HepG2 (cell line): ENCODE measurements around the gene ACP5. TPM values are rescaled to one million over a fixed set of nuclear protein-coding genes. Genes with fewer than 3 reads are reported as not detected.
A peak's percentile ranks its signal among the peaks of the same experiment; 100 is the strongest.

Experiments
- ATAC-seq: fragments of 200-7000 bp; cut with Tn5 transposase; 3 replicates; pipeline ENCODE4 v1.9.1; 2020; ENCODE audit warnings: mild to moderate bottlenecking, moderate library complexity
- BruUV-seq: library from RNA; stranded (reverse); fragments of 400-500 nt; replicated peaks from 2 replicates; lab custom pipeline; 2021; lab: Mats Ljungman, UMichigan
- CTCF ChIA-PET: fragments of 300-600 bp; formaldehyde crosslinking; extraction: SDS; loops from one replicate; lab custom pipeline; 2021; ENCODE audit warnings: low total read pairs, inconsistent platforms, low intra/inter-chr PET ratio; lab: Yijun Ruan, JAX
- POLR2A ChIA-PET: fragments of 350-600 bp; sonication (Branson Sonifier 250); formaldehyde crosslinking; loops from one replicate; lab custom pipeline; 2020; ENCODE audit warnings: antibody characterized with exemption, inconsistent platforms; lab: Yijun Ruan, JAX
- DNase-seq: peaks from one replicate; pipeline ENCODE4 v3.0.0-alpha.2; 2015; ENCODE audit warnings: low spot score
- FAIRE-seq: peaks from 3 replicates; lab custom pipeline; 2011; peaks lifted over from hg19 to GRCh38; lab: Jason Lieb, UNC
- H2AFZ ChIP-seq: one replicate; pipeline ENCODE4 v1.6.1; 2011; ENCODE audit warnings: low read length, inconsistent platforms
- H3K27ac ChIP-seq: fragments of 300-600 bp; 3 replicates; pipeline ENCODE4 v1.8.0; 2011; ENCODE audit warnings: mixed run types, mild to moderate bottlenecking, mixed read lengths, low read length, inconsistent platforms; ENCODE audit not compliant: insufficient read depth; ENCODE audit errors: extremely low read length
- H3K27me3 ChIP-seq, 2 experiments: fragments of 200-600 bp in 1 of 2; 2 replicates in 1 of 2; 3 replicates in 1 of 2; pipeline versions ENCODE4 v1.6.0 to v1.8.0; 2011; ENCODE audit warnings: low read length in 2 of 2, mild to moderate bottlenecking in 2 of 2, moderate library complexity in 2 of 2, inconsistent platforms in 1 of 2; ENCODE audit not compliant: insufficient read depth in 2 of 2, control insufficient read depth in 1 of 2
- H3K36me3 ChIP-seq, 2 experiments: fragments of 200-600 bp in 1 of 2; replicated peaks in 1 of 2; 2 replicates in 1 of 2; 3 replicates in 1 of 2; pipeline versions ENCODE4 v1.5.1 to v1.8.0; 2011; ENCODE audit warnings: low read length in 2 of 2, inconsistent platforms in 1 of 2; ENCODE audit not compliant: insufficient read depth in 2 of 2, control insufficient read depth in 1 of 2
- H3K4me1 ChIP-seq: 2 replicates; pipeline ENCODE4 v1.5.1; 2012; ENCODE audit warnings: low read length, inconsistent platforms; ENCODE audit not compliant: insufficient read depth
- H3K4me2 ChIP-seq: 2 replicates; pipeline ENCODE4 v1.6.0; 2011; ENCODE audit warnings: low read depth, low read length, inconsistent platforms
- H3K4me3 ChIP-seq, 3 experiments: fragments of 200-600 bp in 1 of 3; sonication (generic), shearing (Covaris generic) in 1 of 3; replicated peaks in 1 of 3; 2 replicates each; pipeline ENCODE4 v1.5.1; 2011 to 2016; ENCODE audit warnings: low read length in 3 of 3, inconsistent platforms in 2 of 3, low read depth in 2 of 3, mild to moderate bottlenecking in 2 of 3, control low read depth in 1 of 3, mixed read lengths in 1 of 3; ENCODE audit not compliant: insufficient read depth in 1 of 3
- H3K79me2 ChIP-seq: one replicate; pipeline ENCODE4 v1.6.1; 2011; ENCODE audit warnings: low read length, inconsistent platforms; ENCODE audit not compliant: insufficient read depth
- H3K9ac ChIP-seq: 2 replicates; pipeline ENCODE4 v1.6.0; 2011; ENCODE audit warnings: mild to moderate bottlenecking, low read depth, low read length, inconsistent platforms; ENCODE audit not compliant: insufficient read depth
- H3K9me3 ChIP-seq: 2 replicates; pipeline ENCODE4 v1.5.1; 2012; ENCODE audit warnings: mild to moderate bottlenecking, low read length
- H4K20me1 ChIP-seq: 2 replicates; pipeline ENCODE4 v1.6.0; 2011; ENCODE audit warnings: inconsistent platforms, mild to moderate bottlenecking, low read length, moderate library complexity; ENCODE audit not compliant: insufficient read depth
- ARID4A ChIP-seq: sonication (generic); formaldehyde crosslinking; IDR thresholded peaks from 2 replicates; pipeline ENCODE4 v1.5.0; 2020; ENCODE audit warnings: mild to moderate bottlenecking, missing genetic modification reagents, borderline replicate concordance
- ATF7-NPFF ChIP-seq: sonication (generic); formaldehyde crosslinking; IDR thresholded peaks from 2 replicates; pipeline ENCODE4 v1.8.1; 2023; ENCODE audit warnings: mild to moderate bottlenecking, low read depth, missing genetic modification reagents, moderate library complexity
- ZHX1 ChIP-seq: sonication (generic); formaldehyde crosslinking; IDR thresholded peaks from 2 replicates; pipeline ENCODE4 v1.8.1; 2022; ENCODE audit warnings: low read depth, mild to moderate bottlenecking, missing genetic modification reagents
- ZMYM2 ChIP-seq: sonication (generic); formaldehyde crosslinking; IDR thresholded peaks from 2 replicates; pipeline ENCODE4 v1.8.0; 2022; ENCODE audit warnings: mild to moderate bottlenecking, missing genetic modification reagents
- ZNF296 ChIP-seq: sonication (generic); formaldehyde crosslinking; conservative IDR thresholded peaks from 2 replicates; pipeline ENCODE4 v1.5.0; 2020; ENCODE audit warnings: mild to moderate bottlenecking, missing genetic modification reagents
- ZNF350 ChIP-seq: sonication (generic); formaldehyde crosslinking; IDR thresholded peaks from 2 replicates; pipeline ENCODE4 v1.4.0; 2020; ENCODE audit warnings: mild to moderate bottlenecking, low read depth, missing genetic modification reagents, borderline replicate concordance
- WGBS: methylation state at CpG from one replicate; pipeline ENCODE4 v1.1.6; 2017; ENCODE audit warnings: low lambda C conversion rate; 5-methylcytosine and 5-hydroxymethylcytosine counted together
- in situ Hi-C: cut with HindIII; loops from 2 replicates; pipeline ENCODE4 v1.10.0; 2017; ENCODE audit warnings: low pct_unique_long_range_greater_than_20kb; ENCODE audit not compliant: extremely low pct_ligation_motif_present
- intact Hi-C: fragments of 100-400 bp; cut with micrococcal nuclease; formaldehyde crosslinking; loops from one replicate; pipeline ENCODE4 v1.10.0; 2022; ENCODE audit not compliant: unreplicated experiment
- polyA plus RNA-seq, 8 experiments: library from polyadenylated mRNA; depleted of rRNA in 3 of 8; stranded (reverse) in 7 of 8; unstranded in 1 of 8; fragments of >200 nt; fragmentation: Illumina TruSeq in 4 of 8; extraction: Trizol in 4 of 8; gene quantifications; 2 replicates each; pipeline versions ENCODE4 v1.2.1 to v1.2.3, GENCODE V29; 2011 to 2016; ENCODE audit warnings: low read depth in 4 of 8, missing spikeins in 1 of 8, mixed read lengths in 1 of 8; ENCODE audit not compliant: insufficient read depth in 1 of 8
- total RNA-seq, 5 experiments: library from RNA; depleted of rRNA; stranded (reverse); fragments of >200 nt; fragmentation: Illumina TruSeq; extraction: Trizol; gene quantifications; 2 replicates each; pipeline ENCODE4 v1.2.3, GENCODE V29; 2016; ENCODE audit warnings: low read depth in 1 of 5

ACP5 gene
- total and polyA plus RNA-seq, 2 of the 13 experiments (the other 11 are each of a cell fraction or from before 2014, with no cell fraction given): 1.3 to 6.7 TPM

GRCh38 chr19:11587975-11588631 lies 10.7 kb upstream of the ACP5 start:
- Histone ChIP-seq H3K4me1 (0 out of 2 replicates have a peak, but pooled peaks cover 10% of the 10 kb centered on the region), H3K27ac (no peak overlapping the region), H3K4me2 (peak overlapping the region; percentile 99), H3K36me3 (no peaks in the 10 kb centered on the region), H3K9me3 (no peaks in the 10 kb centered on the region), H3K79me2 (no peaks in the 10 kb centered on the region), H4K20me1 (no peaks in the 10 kb centered on the region), H3K27me3 (no peaks in the 10 kb centered on the region), H3K4me3 (peak overlapping the region; percentile 37 to 66 (median 41); a peak in 5 of 6 replicates), H3K9ac (peak overlapping the region; percentile 49), H2AFZ (peak overlapping the region; percentile 87)
- no TSS peak for BruUV-seq
- FAIRE-seq (no peak), DNase-seq (no peak), ATAC-seq (peak; percentile 76)
- in situ Hi-C loops (no loop called here), intact Hi-C loops (loop anchor here (1.0 to 5.0 kb wide), 3 partner anchors 28 to 91 kb away; no protein-coding TSS in a partner anchor)
- ChIA-PET POLR2A (no interaction called here), CTCF (interaction anchor here (0.8 to 1.6 kb wide), 5 partner anchors 28 to 300 kb away, joined by 3 to 13 read pairs (median 3); no protein-coding TSS in a partner anchor)
- WGBS: 43% methylated on average over 7 of the region's 13 CpGs
- TF ChIP-seq ATF7-NPFF: no peak
- 0 out of 2 replicates have a peak, but pooled peaks have one; percentile 29 for TF ChIP-seq ZMYM2 (CRISPR knock-in tag)
- 0 out of 2 replicates have a peak, but pooled peaks have one; percentile 11 for TF ChIP-seq ZNF350
- TF ChIP-seq ZNF296 (CRISPR knock-in tag): no peak
- TF ChIP-seq ARID4A (CRISPR knock-in tag): 0 out of 2 replicates have a peak, but pooled peaks have one; percentile 20
- no peak for TF ChIP-seq ZHX1 (CRISPR knock-in tag)
